A549 (cell line): ENCODE data around the gene ANKFN1. TPM values are rescaled to one million over a fixed set of nuclear protein-coding genes. Genes with fewer than 3 reads are reported as not detected.

Experiments used
- ATAC-seq, 2 experiments: fragments of 200-7000 bp in 1 of 2; fragments of >200 bp in 1 of 2; cut with Nextera tagmentation in 1 of 2; cut with Tn5 transposase in 1 of 2; 3 replicates each; pipeline versions ENCODE4 v1.8.0 to v1.9.1; 2018 to 2020; ENCODE audit warnings: mild to moderate bottlenecking in 1 of 2, moderate library complexity in 1 of 2
- CTCF ChIA-PET: fragments of 300-600 bp; sonication (Branson Sonifier 250); formaldehyde crosslinking; extraction: SDS; loops from one replicate; lab custom pipeline; 2021; ENCODE audit warnings: antibody characterized with exemption, inconsistent platforms; lab: Yijun Ruan, JAX
- POLR2A ChIA-PET: fragments of 350-600 bp; formaldehyde crosslinking; extraction: SDS; loops from one replicate; lab custom pipeline; 2021; ENCODE audit warnings: antibody characterized with exemption, inconsistent platforms; lab: Yijun Ruan, JAX
- DNase-seq, 2 experiments: peaks; one replicate each; pipeline versions ENCODE4 v3.0.0 to v3.0.0-alpha.2; 2011 to 2016; ENCODE audit warnings: low read depth in 1 of 2, low spot score in 1 of 2
- FAIRE-seq: peaks from 2 replicates; lab custom pipeline; 2011; peaks lifted over from hg19 to GRCh38; lab: Jason Lieb, UNC
- H3K27ac ChIP-seq, 2 experiments: fragments of >200 bp; sonication (Bioruptor Twin); formaldehyde crosslinking; 3 replicates each; pipeline ENCODE4 v1.5.1; 2016 to 2017
- H3K4me1 ChIP-seq: fragments of >200 bp; sonication (Bioruptor Twin); formaldehyde crosslinking; 3 replicates; pipeline ENCODE4 v1.6.1; 2016
- H3K4me2 ChIP-seq: fragments of >200 bp; sonication (Bioruptor Twin); formaldehyde crosslinking; 3 replicates; pipeline ENCODE4 v1.6.1; 2016
- H3K4me3 ChIP-seq: fragments of >200 bp; sonication (Bioruptor Twin); formaldehyde crosslinking; 3 replicates; pipeline ENCODE4 v1.5.1; 2016
- H3K9me3 ChIP-seq: fragments of >200 bp; sonication (Bioruptor Twin); formaldehyde crosslinking; 3 replicates; pipeline ENCODE4 v1.6.1; 2016
- ATOH8 ChIP-seq: fragments of 250-450 bp; sonication (Bioruptor Pico); IDR thresholded peaks from 2 replicates; pipeline ENCODE4 v1.5.0; 2020; ENCODE audit warnings: low read depth, mild to moderate bottlenecking, moderate library complexity
- BHLHE40 ChIP-seq: IDR thresholded peaks from 2 replicates; pipeline ENCODE4 v1.6.1; 2012; ENCODE audit warnings: low read depth, low read length, inconsistent platforms
- CBX2 ChIP-seq: fragments of 200-600 bp; sonication (generic); IDR thresholded peaks from 2 replicates; pipeline ENCODE4 v1.6.1; 2016; ENCODE audit warnings: low read depth, mild to moderate bottlenecking, borderline replicate concordance
- CHD4 ChIP-seq: fragments of 200-600 bp; sonication (generic); IDR thresholded peaks from 2 replicates; pipeline ENCODE4 v1.6.1; 2016; ENCODE audit warnings: antibody characterized with exemption, mild to moderate bottlenecking, borderline replicate concordance
- E2F6 ChIP-seq: IDR thresholded peaks from 2 replicates; pipeline ENCODE4 v1.6.1; 2012; ENCODE audit warnings: low read depth, borderline replicate concordance
- ESRRA ChIP-seq: fragments of 150-350 bp; IDR thresholded peaks from 2 replicates; pipeline ENCODE4 v1.6.1; 2014; ENCODE audit warnings: mild to moderate bottlenecking, low read length, borderline replicate concordance
- FOSL2 ChIP-seq, 2 experiments: fragments of 450-650 bp in 1 of 2; fragments of >200 bp in 1 of 2; sonication (Bioruptor Twin) in 1 of 2; formaldehyde crosslinking; IDR thresholded peaks; 2 replicates each; pipeline versions ENCODE4 v1.5.0 to v1.6.1; 2016 to 2020; ENCODE audit warnings: mild to moderate bottlenecking in 1 of 2, moderate library complexity in 1 of 2
- FOXS1 ChIP-seq: fragments of 250-450 bp; sonication (Bioruptor Pico); IDR thresholded peaks from 2 replicates; pipeline ENCODE4 v1.5.0; 2020; ENCODE audit warnings: mild to moderate bottlenecking, moderate library complexity
- GATA3 ChIP-seq: IDR thresholded peaks from 2 replicates; pipeline ENCODE4 v1.6.1; 2012; ENCODE audit warnings: borderline replicate concordance
- HDAC2 ChIP-seq: fragments of 200-600 bp; sonication (generic); IDR thresholded peaks from 2 replicates; pipeline ENCODE4 v1.6.1; 2016
- HEYL ChIP-seq: fragments of 250-450 bp; sonication (Bioruptor Pico); IDR thresholded peaks from 2 replicates; pipeline ENCODE4 v1.8.0; 2021; ENCODE audit warnings: mild to moderate bottlenecking, moderate library complexity
- HOXA7 ChIP-seq: fragments of 250-450 bp; sonication (Bioruptor Pico); IDR thresholded peaks from 2 replicates; pipeline ENCODE4 v1.5.0; 2020; ENCODE audit warnings: mild to moderate bottlenecking, moderate library complexity
- HOXB13 ChIP-seq: fragments of 250-450 bp; sonication (Bioruptor Pico); IDR thresholded peaks from 2 replicates; pipeline ENCODE4 v1.5.0; 2020; ENCODE audit warnings: low read depth, mild to moderate bottlenecking, moderate library complexity
- HOXB5 ChIP-seq: fragments of 250-450 bp; sonication (Bioruptor Pico); IDR thresholded peaks from 2 replicates; pipeline ENCODE4 v1.5.0; 2020; ENCODE audit warnings: mild to moderate bottlenecking, moderate library complexity
- KDM1A ChIP-seq: fragments of 200-600 bp; sonication (generic); IDR thresholded peaks from 2 replicates; pipeline ENCODE4 v1.6.1; 2016; ENCODE audit warnings: low read depth, mild to moderate bottlenecking
- MYC ChIP-seq: IDR thresholded peaks from 2 replicates; pipeline ENCODE4 v1.6.1; 2012; ENCODE audit warnings: mild to moderate bottlenecking, inconsistent platforms, low read length, improper control_type of control experiment, borderline replicate concordance
- NFE2L2 ChIP-seq: fragments of 150-350 bp; conservative IDR thresholded peaks from 2 replicates; pipeline ENCODE4 v1.6.1; 2014; ENCODE audit warnings: low read length
- RARB ChIP-seq: fragments of 250-450 bp; sonication (Bioruptor Pico); IDR thresholded peaks from 2 replicates; pipeline ENCODE4 v1.8.0; 2021; ENCODE audit warnings: mild to moderate bottlenecking, moderate library complexity
- RFX5 ChIP-seq: fragments of 450-650 bp; IDR thresholded peaks from 2 replicates; pipeline ENCODE4 v1.7.1; 2014; ENCODE audit warnings: antibody characterized with exemption, mild to moderate bottlenecking, moderate library complexity
- TP53 ChIP-seq: fragments of 250-450 bp; sonication (Bioruptor Pico); IDR thresholded peaks from 2 replicates; pipeline ENCODE4 v1.5.0; 2021; ENCODE audit warnings: mild to moderate bottlenecking, moderate library complexity
- USF2 ChIP-seq: fragments of 450-650 bp; IDR thresholded peaks from 2 replicates; pipeline ENCODE4 v1.6.1; 2014; ENCODE audit warnings: antibody characterized with exemption
- ZC3H11A ChIP-seq: fragments of 450-650 bp; IDR thresholded peaks from 2 replicates; pipeline ENCODE4 v1.6.1; 2014; ENCODE audit warnings: antibody characterized with exemption, mild to moderate bottlenecking
- ZNF302 ChIP-seq: fragments of 250-450 bp; sonication (Bioruptor Pico); IDR thresholded peaks from 2 replicates; pipeline ENCODE4 v1.9.0; 2021; ENCODE audit warnings: inconsistent platforms, mild to moderate bottlenecking, moderate library complexity
- WGBS: methylation state at CpG from one replicate; pipeline ENCODE4 v1.1.6; 2017; ENCODE audit errors: missing lambda C conversion rate; 5-methylcytosine and 5-hydroxymethylcytosine counted together
- polyA plus RNA-seq, 4 experiments: library from polyadenylated mRNA; depleted of rRNA in 3 of 4; stranded (reverse); fragments of >200 nt; fragmentation: RNase III in 1 of 4; extraction: RNeasy Plus Mini Kit Qiagen cat#74134 plus additional on column Dnase treatment in 1 of 4; gene quantifications; 2 replicates in 3 of 4; 3 replicates in 1 of 4; pipeline ENCODE4 v1.2.3, GENCODE V29; 2011 to 2017
- TF ChIP-seq, protein P1 (sequence below): fragments of 250-450 bp; sonication (Bioruptor Pico); IDR thresholded peaks from 2 replicates; pipeline ENCODE4 v1.5.0; 2021; ENCODE audit warnings: mild to moderate bottlenecking, moderate library complexity, borderline replicate concordance
- TF ChIP-seq, protein P2 (sequence below): fragments of >200 bp; sonication (Bioruptor Twin); formaldehyde crosslinking; IDR thresholded peaks from 3 replicates; pipeline ENCODE4 v1.6.1; 2016
- TF ChIP-seq, protein P3 (sequence below): fragments of 200-600 bp; sonication (generic); IDR thresholded peaks from 2 replicates; pipeline ENCODE4 v1.6.1; 2016; ENCODE audit warnings: antibody characterized with exemption, mild to moderate bottlenecking, moderate library complexity

ANKFN1 gene
- polyA plus RNA-seq, 2 of the 4 experiments (the other 2 are of a cell fraction) = 0.37 TPM; not detected in 1

- ChIA-PET POLR2A (no interaction called here), CTCF (interaction anchor here (0.7 kb wide), 1 partner anchor 27 kb away, joined by 3 read pairs; no protein-coding TSS in a partner anchor)
- no peak overlapping the region for H3K4me3 ChIP-seq
- no peak overlapping the region for H3K27ac ChIP-seq
- no peak for DNase-seq
- no peaks in the 10 kb centered on the region for H3K9me3 ChIP-seq
- no peaks in the 10 kb centered on the region for H3K4me1 ChIP-seq
- FAIRE-seq = no peak
- no peak overlapping the region for H3K4me2 ChIP-seq
- TF ChIP-seq TP53 (CRISPR knock-in tag) (no peak), ZC3H11A (no peak), NFE2L2 (no peak), HDAC2 (no peak), BHLHE40 (no peak), ATOH8 (CRISPR knock-in tag) (no peak), KDM1A (no peak), ESRRA (no peak), HOXA7 (CRISPR knock-in tag) (no peak), USF2 (no peak)
- TF ChIP-seq, protein P1, sequence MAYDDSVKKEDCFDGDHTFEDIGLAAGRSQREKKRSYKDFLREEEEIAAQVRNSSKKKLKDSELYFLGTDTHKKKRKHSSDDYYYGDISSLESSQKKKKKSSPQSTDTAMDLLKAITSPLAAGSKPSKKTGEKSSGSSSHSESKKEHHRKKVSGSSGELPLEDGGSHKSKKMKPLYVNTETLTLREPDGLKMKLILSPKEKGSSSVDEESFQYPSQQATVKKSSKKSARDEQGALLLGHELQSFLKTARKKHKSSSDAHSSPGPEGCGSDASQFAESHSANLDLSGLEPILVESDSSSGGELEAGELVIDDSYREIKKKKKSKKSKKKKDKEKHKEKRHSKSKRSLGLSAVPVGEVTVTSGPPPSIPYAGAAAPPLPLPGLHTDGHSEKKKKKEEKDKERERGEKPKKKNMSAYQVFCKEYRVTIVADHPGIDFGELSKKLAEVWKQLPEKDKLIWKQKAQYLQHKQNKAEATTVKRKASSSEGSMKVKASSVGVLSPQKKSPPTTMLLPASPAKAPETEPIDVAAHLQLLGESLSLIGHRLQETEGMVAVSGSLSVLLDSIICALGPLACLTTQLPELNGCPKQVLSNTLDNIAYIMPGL (CRISPR knock-in tag) = no peak
- TF ChIP-seq, protein P2, sequence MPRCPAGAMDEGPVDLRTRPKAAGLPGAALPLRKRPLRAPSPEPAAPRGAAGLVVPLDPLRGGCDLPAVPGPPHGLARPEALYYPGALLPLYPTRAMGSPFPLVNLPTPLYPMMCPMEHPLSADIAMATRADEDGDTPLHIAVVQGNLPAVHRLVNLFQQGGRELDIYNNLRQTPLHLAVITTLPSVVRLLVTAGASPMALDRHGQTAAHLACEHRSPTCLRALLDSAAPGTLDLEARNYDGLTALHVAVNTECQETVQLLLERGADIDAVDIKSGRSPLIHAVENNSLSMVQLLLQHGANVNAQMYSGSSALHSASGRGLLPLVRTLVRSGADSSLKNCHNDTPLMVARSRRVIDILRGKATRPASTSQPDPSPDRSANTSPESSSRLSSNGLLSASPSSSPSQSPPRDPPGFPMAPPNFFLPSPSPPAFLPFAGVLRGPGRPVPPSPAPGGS = no peak
- no peak for ATAC-seq
Measured at GRCh38 chr17:56292578-56292977, 139.3 kb downstream of the ANKFN1 start.

DNA sequence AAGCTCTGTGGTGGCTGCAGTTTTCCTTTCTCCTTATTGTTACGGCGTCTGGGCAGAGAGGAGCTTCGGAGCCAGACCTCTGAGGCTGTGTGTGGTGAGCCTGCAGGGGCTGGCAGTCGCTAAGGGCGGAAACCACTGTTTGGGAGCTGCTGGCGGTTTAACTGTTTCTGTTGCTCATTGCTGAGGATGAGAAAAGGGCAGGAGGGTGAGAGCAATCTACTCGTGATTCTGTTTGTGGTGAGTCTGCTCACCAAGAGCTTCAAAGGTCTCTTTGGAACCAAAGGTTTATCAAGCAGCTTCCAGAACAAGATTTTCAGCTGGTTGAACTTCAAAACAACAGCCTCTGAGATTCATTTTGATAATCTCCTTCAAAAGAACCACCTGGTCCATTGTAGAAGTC lies 143.9 kb downstream of the ANKFN1 start:
- ATAC-seq = 0 out of 6 replicates have a peak, but pooled peaks of 1 of the 2 experiments have one; percentile 20
- TF ChIP-seq RARB (no peak), FOSL2 (IDR thresholded peaks at IDR 0.05) (no peak), FOSL2 (CRISPR knock-in tag; IDR thresholded peaks at IDR 0.05) (no peak), HEYL (CRISPR knock-in tag) (no peak), RFX5 (no peak), ZC3H11A (no peak), CBX2 (no peak), HOXB13 (no peak)
- no peaks in the 10 kb centered on the region for H3K9me3 ChIP-seq
- no peak for FAIRE-seq
- no peaks in the 10 kb centered on the region for H3K4me1 ChIP-seq
- no peak overlapping the region for H3K27ac ChIP-seq
- H3K4me2 ChIP-seq = no peak overlapping the region
- no peak for DNase-seq
- POLR2A ChIA-PET = no interaction called here
- WGBS = 7% methylated on average over 6 of the region's 7 CpGs
- H3K4me3 ChIP-seq = no peak overlapping the region
- CTCF ChIA-PET = no interaction called here

DNA sequence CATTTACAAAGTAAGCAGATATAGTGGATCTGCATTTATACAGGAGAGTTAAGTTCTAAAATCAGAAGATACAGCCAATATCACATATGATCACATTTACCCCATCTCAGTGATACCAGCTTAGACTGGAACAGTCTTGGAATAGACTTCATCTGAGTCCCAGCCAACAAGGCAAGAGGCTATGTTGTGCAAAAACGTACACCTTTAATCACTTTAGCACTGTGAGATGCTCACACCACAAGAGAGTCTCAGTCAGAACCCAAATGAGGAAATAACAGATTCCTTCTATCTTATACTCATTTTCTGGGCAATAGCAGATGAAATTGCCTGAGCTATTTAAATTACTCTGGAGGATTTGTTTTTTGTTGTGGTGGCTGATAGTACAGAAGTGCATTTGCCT lies 145.6 kb downstream of the ANKFN1 start:
- Histone ChIP-seq H3K4me1 (no peaks in the 10 kb centered on the region), H3K9me3 (no peaks in the 10 kb centered on the region), H3K27ac (no peak overlapping the region), H3K4me3 (no peak overlapping the region), H3K4me2 (no peak overlapping the region)
- ChIA-PET CTCF (interaction anchor here (1.6 kb wide), 1 partner anchor 21 kb away, joined by 7 read pairs; no protein-coding TSS in a partner anchor), POLR2A (no interaction called here)
- DNase-seq (no peak), FAIRE-seq (no peak), ATAC-seq (no peak)
- no peak for TF ChIP-seq FOXS1 (CRISPR knock-in tag)
- no peak for TF ChIP-seq MYC
- no peak for TF ChIP-seq GATA3
- TF ChIP-seq, protein P3, sequence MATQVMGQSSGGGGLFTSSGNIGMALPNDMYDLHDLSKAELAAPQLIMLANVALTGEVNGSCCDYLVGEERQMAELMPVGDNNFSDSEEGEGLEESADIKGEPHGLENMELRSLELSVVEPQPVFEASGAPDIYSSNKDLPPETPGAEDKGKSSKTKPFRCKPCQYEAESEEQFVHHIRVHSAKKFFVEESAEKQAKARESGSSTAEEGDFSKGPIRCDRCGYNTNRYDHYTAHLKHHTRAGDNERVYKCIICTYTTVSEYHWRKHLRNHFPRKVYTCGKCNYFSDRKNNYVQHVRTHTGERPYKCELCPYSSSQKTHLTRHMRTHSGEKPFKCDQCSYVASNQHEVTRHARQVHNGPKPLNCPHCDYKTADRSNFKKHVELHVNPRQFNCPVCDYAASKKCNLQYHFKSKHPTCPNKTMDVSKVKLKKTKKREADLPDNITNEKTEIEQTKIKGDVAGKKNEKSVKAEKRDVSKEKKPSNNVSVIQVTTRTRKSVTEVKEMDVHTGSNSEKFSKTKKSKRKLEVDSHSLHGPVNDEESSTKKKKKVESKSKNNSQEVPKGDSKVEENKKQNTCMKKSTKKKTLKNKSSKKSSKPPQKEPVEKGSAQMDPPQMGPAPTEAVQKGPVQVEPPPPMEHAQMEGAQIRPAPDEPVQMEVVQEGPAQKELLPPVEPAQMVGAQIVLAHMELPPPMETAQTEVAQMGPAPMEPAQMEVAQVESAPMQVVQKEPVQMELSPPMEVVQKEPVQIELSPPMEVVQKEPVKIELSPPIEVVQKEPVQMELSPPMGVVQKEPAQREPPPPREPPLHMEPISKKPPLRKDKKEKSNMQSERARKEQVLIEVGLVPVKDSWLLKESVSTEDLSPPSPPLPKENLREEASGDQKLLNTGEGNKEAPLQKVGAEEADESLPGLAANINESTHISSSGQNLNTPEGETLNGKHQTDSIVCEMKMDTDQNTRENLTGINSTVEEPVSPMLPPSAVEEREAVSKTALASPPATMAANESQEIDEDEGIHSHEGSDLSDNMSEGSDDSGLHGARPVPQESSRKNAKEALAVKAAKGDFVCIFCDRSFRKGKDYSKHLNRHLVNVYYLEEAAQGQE = no peak
- no peak for TF ChIP-seq E2F6
- no peak for TF ChIP-seq ZNF302 (CRISPR knock-in tag)
- TF ChIP-seq ZC3H11A = no peak
- no peak for TF ChIP-seq CHD4
- no peak for TF ChIP-seq HOXB13
- no peak for TF ChIP-seq HOXB5 (CRISPR knock-in tag)
- WGBS = 4% methylated on average over 1 of the region's 1 CpG
